HepG2 (cell line): ENCODE results near the gene NUAK1. TPM values are rescaled to one million over a fixed set of nuclear protein-coding genes. Genes with fewer than 3 reads are reported as not detected.

Experiments
- ARNT2 ChIP-seq: sonication (generic); formaldehyde crosslinking; IDR thresholded peaks from 2 replicates; pipeline ENCODE4 v1.8.0; 2022; ENCODE audit warnings: mild to moderate bottlenecking, low read depth, missing genetic modification reagents, moderate library complexity
- ETS1 ChIP-seq: sonication (generic); formaldehyde crosslinking; IDR thresholded peaks from 2 replicates; pipeline ENCODE4 v1.4.0; 2020; ENCODE audit warnings: missing genetic modification reagents
- ISX ChIP-seq: sonication (generic); formaldehyde crosslinking; conservative IDR thresholded peaks from 2 replicates; pipeline ENCODE4 v1.5.0; 2020; ENCODE audit warnings: missing genetic modification reagents
- KAT8 ChIP-seq: IDR thresholded peaks from 2 replicates; pipeline ENCODE4 v1.6.1; 2016; ENCODE audit warnings: missing genetic modification reagents, missing compliant biosample characterization
- PHF21A ChIP-seq: sonication (generic); formaldehyde crosslinking; IDR thresholded peaks from 2 replicates; pipeline ENCODE4 v1.5.0; 2020; ENCODE audit warnings: mild to moderate bottlenecking, missing genetic modification reagents
- PPARG ChIP-seq: conservative IDR thresholded peaks from 2 replicates; pipeline ENCODE4 v1.6.1; 2016; ENCODE audit warnings: missing biosample characterization, missing genetic modification reagents
- RERE ChIP-seq: IDR thresholded peaks from 2 replicates; pipeline ENCODE4 v1.6.1; 2016; ENCODE audit warnings: low read depth, missing genetic modification reagents, missing compliant biosample characterization
- SMAD1 ChIP-seq: sonication (generic); formaldehyde crosslinking; IDR thresholded peaks from 2 replicates; pipeline ENCODE4 v1.4.0; 2020; ENCODE audit warnings: missing genetic modification reagents, low read depth, mild to moderate bottlenecking, borderline replicate concordance
- ZBTB34 ChIP-seq: sonication (generic); formaldehyde crosslinking; IDR thresholded peaks from 2 replicates; pipeline ENCODE4 v1.8.0; 2022; ENCODE audit warnings: mild to moderate bottlenecking, missing genetic modification reagents
- ZBTB38 ChIP-seq: sonication (generic); formaldehyde crosslinking; IDR thresholded peaks from 2 replicates; pipeline ENCODE4 v1.5.1; 2020; ENCODE audit warnings: mild to moderate bottlenecking, missing genetic modification reagents
- ZHX1 ChIP-seq: sonication (generic); formaldehyde crosslinking; IDR thresholded peaks from 2 replicates; pipeline ENCODE4 v1.8.1; 2022; ENCODE audit warnings: low read depth, mild to moderate bottlenecking, missing genetic modification reagents
- ZKSCAN8 ChIP-seq: IDR thresholded peaks from 2 replicates; pipeline ENCODE4 v1.6.1; 2016; ENCODE audit warnings: borderline replicate concordance, missing genetic modification reagents, missing compliant biosample characterization
- ZNF224 ChIP-seq: sonication (generic); formaldehyde crosslinking; IDR thresholded peaks from 2 replicates; pipeline ENCODE4 v1.5.0; 2020; ENCODE audit warnings: mild to moderate bottlenecking, missing genetic modification reagents
- ZNF292 ChIP-seq: sonication (generic); formaldehyde crosslinking; IDR thresholded peaks from 2 replicates; pipeline ENCODE4 v1.8.1; 2022; ENCODE audit warnings: mild to moderate bottlenecking, low read depth, missing genetic modification reagents, borderline replicate concordance
- ZNF362 ChIP-seq: sonication (generic); formaldehyde crosslinking; IDR thresholded peaks from 2 replicates; pipeline ENCODE4 v1.4.0; 2020; ENCODE audit warnings: missing genetic modification reagents, mild to moderate bottlenecking, borderline replicate concordance
- ZNF577 ChIP-seq: sonication (generic); formaldehyde crosslinking; IDR thresholded peaks from 2 replicates; pipeline ENCODE4 v1.4.0; 2020; ENCODE audit warnings: mild to moderate bottlenecking, low read depth, missing genetic modification reagents, borderline replicate concordance
- ZNF775 ChIP-seq: sonication (generic); formaldehyde crosslinking; IDR thresholded peaks from 2 replicates; pipeline ENCODE4 v1.4.0; 2020; ENCODE audit warnings: missing genetic modification reagents, mild to moderate bottlenecking, moderate library complexity, borderline replicate concordance
- polyA plus RNA-seq, 8 experiments: library from polyadenylated mRNA; depleted of rRNA in 3 of 8; stranded (reverse) in 7 of 8; unstranded in 1 of 8; fragments of >200 nt; fragmentation: Illumina TruSeq in 4 of 8; extraction: Trizol in 4 of 8; gene quantifications; 2 replicates each; pipeline versions ENCODE4 v1.2.1 to v1.2.3, GENCODE V29; 2011 to 2016; ENCODE audit warnings: low read depth in 4 of 8, missing spikeins in 1 of 8, mixed read lengths in 1 of 8; ENCODE audit not compliant: insufficient read depth in 1 of 8
- total RNA-seq, 5 experiments: library from RNA; depleted of rRNA; stranded (reverse); fragments of >200 nt; fragmentation: Illumina TruSeq; extraction: Trizol; gene quantifications; 2 replicates each; pipeline ENCODE4 v1.2.3, GENCODE V29; 2016; ENCODE audit warnings: low read depth in 1 of 5

Gene NUAK1
- total and polyA plus RNA-seq, 2 of the 13 experiments (the other 11 are each of a cell fraction or from before 2014, with no cell fraction given): 1.7 to 1.9 TPM

GRCh38 chr12:106098691-106099200 lies 40.0 kb downstream of the NUAK1 start (continued):
- TF ChIP-seq RERE (CRISPR knock-in tag) (peak; percentile 48; the same call in 1 of the 2 replicates), ISX (CRISPR knock-in tag) (no peak), PPARG (CRISPR knock-in tag) (peak; percentile 33; the same call in 1 of the 2 replicates), KAT8 (CRISPR knock-in tag) (no peak; the same call in 1 of the 2 replicates), ZNF224 (CRISPR knock-in tag) (no peak), ZHX1 (CRISPR knock-in tag) (no peak), PHF21A (CRISPR knock-in tag) (peak; percentile 91), ZNF362 (peak; percentile 84; the same call in 1 of the 2 replicates), ARNT2 (CRISPR knock-in tag) (no peak), ZBTB38 (no peak), ZKSCAN8 (CRISPR knock-in tag) (peak; percentile 57; the same call in 1 of the 2 replicates), ETS1 (CRISPR knock-in tag) (no peak), SMAD1 (no peak), ZNF775 (CRISPR knock-in tag) (no peak), ZBTB34 (CRISPR knock-in tag) (peak; percentile 45; the same call in 1 of the 2 replicates), ZNF292 (CRISPR knock-in tag) (no peak), ZNF577 (CRISPR knock-in tag) (no peak)
